ENCODE results near the gene LRCH1. TPM values are rescaled to one million over a fixed set of nuclear protein-coding genes. Genes with fewer than 3 reads are reported as not detected.

Gene LRCH1
- polyA plus RNA-seq, 1 donor from 2014 or later, result 7.6 TPM

GRCh38 chr13:46526100-46526735 is 26.8 kb upstream of the LRCH1 start:
- peaks cover 3% of the 10 kb centered on the region for H3K36me3 Mint-ChIP-seq
- peaks cover 0 to 8% (median 1%) of the 10 kb centered on the region in 3 donors for H3K4me1 Mint-ChIP-seq
- peaks cover 8% of the 10 kb centered on the region for H3K27me3 Mint-ChIP-seq
- no peak overlapping the region for H3K4me3 Mint-ChIP-seq
- H3K9me3 Mint-ChIP-seq, result peaks cover 0 to 4% (median 3%) of the 10 kb centered on the region in 3 donors
- H3K27ac Mint-ChIP-seq, result no peak overlapping the region

- Mint-ChIP-seq H3K36me3 (peaks cover 3% of the 10 kb centered on the region), H3K4me3 (no peak overlapping the region), H3K9me3 (no peaks in the 10 kb centered on the region), H3K4me1 (peaks cover 0 to 8% (median 1%) of the 10 kb centered on the region in 3 donors), H3K27ac (no peak overlapping the region), H3K27me3 (peaks cover 12% of the 10 kb centered on the region)
Measured at GRCh38 chr13:46526740-46527139, 26.2 kb upstream of the LRCH1 start.

GRCh38 chr13:46527237-46527636 is 25.7 kb upstream of the LRCH1 start:
- H3K4me1 Mint-ChIP-seq, result peaks cover 0 to 8% (median 1%) of the 10 kb centered on the region in 3 donors
- no peaks in the 10 kb centered on the region for H3K9me3 Mint-ChIP-seq
- peaks cover 12% of the 10 kb centered on the region for H3K27me3 Mint-ChIP-seq
- H3K4me3 Mint-ChIP-seq, result no peak overlapping the region
- peaks cover 3% of the 10 kb centered on the region for H3K36me3 Mint-ChIP-seq
- H3K27ac Mint-ChIP-seq, result no peak overlapping the region

- Mint-ChIP-seq H3K9me3 (no peaks in the 10 kb centered on the region), H3K36me3 (peaks cover 1% of the 10 kb centered on the region), H3K4me3 (no peak overlapping the region), H3K4me1 (peaks cover 0 to 8% (median 1%) of the 10 kb centered on the region in 3 donors), H3K27ac (no peak overlapping the region), H3K27me3 (peaks cover 12% of the 10 kb centered on the region)
Measured at GRCh38 chr13:46529216-46529919, 23.6 kb upstream of the LRCH1 start.

GRCh38 chr13:46530084-46530935 is 22.7 kb upstream of the LRCH1 start:
- Mint-ChIP-seq H3K4me1 (peaks cover 0 to 8% (median 1%) of the 10 kb centered on the region in 3 donors), H3K9me3 (no peaks in the 10 kb centered on the region), H3K36me3 (no peaks in the 10 kb centered on the region), H3K27ac (no peak overlapping the region), H3K4me3 (no peak overlapping the region), H3K27me3 (peaks cover 12% of the 10 kb centered on the region)

- Mint-ChIP-seq H3K27ac (no peak overlapping the region), H3K4me1 (peaks cover 0 to 5% (median 1%) of the 10 kb centered on the region in 3 donors), H3K27me3 (peaks cover 9% of the 10 kb centered on the region), H3K9me3 (no peaks in the 10 kb centered on the region), H3K4me3 (no peak overlapping the region), H3K36me3 (peaks cover 2% of the 10 kb centered on the region)
Measured at GRCh38 chr13:46531953-46532352, 21.0 kb upstream of the LRCH1 start.

GRCh38 chr13:46535002-46535401 is 18.0 kb upstream of the LRCH1 start:
- H3K36me3 Mint-ChIP-seq, result peaks cover 2% of the 10 kb centered on the region
- peaks cover 6% of the 10 kb centered on the region for H3K27me3 Mint-ChIP-seq
- no peak overlapping the region for H3K4me3 Mint-ChIP-seq
- H3K9me3 Mint-ChIP-seq, result no peaks in the 10 kb centered on the region
- no peak overlapping the region for H3K27ac Mint-ChIP-seq
- peaks cover 0 to 4% (median under 1%) of the 10 kb centered on the region in 3 donors for H3K4me1 Mint-ChIP-seq

- no peak overlapping the region for H3K4me3 Mint-ChIP-seq
- H3K4me1 Mint-ChIP-seq, result peaks cover 0 to 3% (median 0%) of the 10 kb centered on the region in 3 donors
- H3K27ac Mint-ChIP-seq, result no peak overlapping the region
- peaks cover 4% of the 10 kb centered on the region for H3K36me3 Mint-ChIP-seq
- peaks cover 3% of the 10 kb centered on the region for H3K27me3 Mint-ChIP-seq
- no peaks in the 10 kb centered on the region for H3K9me3 Mint-ChIP-seq
Measured at GRCh38 chr13:46535825-46536224, 17.1 kb upstream of the LRCH1 start.

GRCh38 chr13:46536341-46536740 is 16.6 kb upstream of the LRCH1 start:
- Mint-ChIP-seq H3K4me1 (peaks cover 0 to 3% (median 0%) of the 10 kb centered on the region in 3 donors), H3K27ac (no peak overlapping the region), H3K27me3 (peaks cover 3% of the 10 kb centered on the region), H3K36me3 (peaks cover 4% of the 10 kb centered on the region), H3K4me3 (no peak overlapping the region), H3K9me3 (no peaks in the 10 kb centered on the region)

- no peak overlapping the region for H3K27ac Mint-ChIP-seq
- no peaks in the 10 kb centered on the region for H3K27me3 Mint-ChIP-seq
- no peak overlapping the region for H3K4me3 Mint-ChIP-seq
- H3K9me3 Mint-ChIP-seq, result no peaks in the 10 kb centered on the region
- peaks cover 4% of the 10 kb centered on the region for H3K36me3 Mint-ChIP-seq
- H3K4me1 Mint-ChIP-seq, result peaks cover 0 to 3% (median 3%) of the 10 kb centered on the region in 3 donors
Measured at GRCh38 chr13:46539231-46539630, 13.7 kb upstream of the LRCH1 start.

- Mint-ChIP-seq H3K36me3 (peaks cover 2% of the 10 kb centered on the region), H3K4me3 (no peak overlapping the region), H3K4me1 (peaks cover 0 to 3% (median 3%) of the 10 kb centered on the region in 3 donors), H3K27me3 (no peaks in the 10 kb centered on the region), H3K9me3 (no peaks in the 10 kb centered on the region), H3K27ac (no peak overlapping the region)
Measured at GRCh38 chr13:46541210-46541609, 11.8 kb upstream of the LRCH1 start.

- Mint-ChIP-seq H3K27ac (no peak overlapping the region), H3K4me3 (no peak overlapping the region), H3K36me3 (peaks cover 2% of the 10 kb centered on the region), H3K4me1 (peaks cover 0 to 3% (median 0%) of the 10 kb centered on the region in 3 donors), H3K9me3 (no peaks in the 10 kb centered on the region), H3K27me3 (no peaks in the 10 kb centered on the region)
Measured at GRCh38 chr13:46542833-46543232, 10.1 kb upstream of the LRCH1 start.

- H3K9me3 Mint-ChIP-seq, result no peaks in the 10 kb centered on the region
- peaks cover 2% of the 10 kb centered on the region for H3K36me3 Mint-ChIP-seq
- H3K4me1 Mint-ChIP-seq, result peaks cover 0 to 3% (median 0%) of the 10 kb centered on the region in 3 donors
- H3K27me3 Mint-ChIP-seq, result no peaks in the 10 kb centered on the region
- no peak overlapping the region for H3K4me3 Mint-ChIP-seq
- peak overlapping the region in 1 of 3 donors; percentile 25 for H3K27ac Mint-ChIP-seq
Measured at GRCh38 chr13:46543287-46543686, 9.7 kb upstream of the LRCH1 start.

GRCh38 chr13:46544208-46544607 is 8.8 kb upstream of the LRCH1 start:
- Mint-ChIP-seq H3K4me1 (peaks cover 0 to 3% (median 0%) of the 10 kb centered on the region in 3 donors), H3K27me3 (no peaks in the 10 kb centered on the region), H3K27ac (no peak overlapping the region), H3K36me3 (peaks cover 2% of the 10 kb centered on the region), H3K9me3 (no peaks in the 10 kb centered on the region), H3K4me3 (no peak overlapping the region)

GRCh38 chr13:46544811-46545210 is 8.2 kb upstream of the LRCH1 start:
- no peaks in the 10 kb centered on the region for H3K27me3 Mint-ChIP-seq
- no peak overlapping the region for H3K4me3 Mint-ChIP-seq
- no peaks in the 10 kb centered on the region for H3K9me3 Mint-ChIP-seq
- peaks cover 2% of the 10 kb centered on the region for H3K36me3 Mint-ChIP-seq
- no peak overlapping the region for H3K27ac Mint-ChIP-seq
- H3K4me1 Mint-ChIP-seq, result peaks cover 0 to 3% (median 0%) of the 10 kb centered on the region in 3 donors

Data from IgD-negative memory B cell (primary cell).